HL-60 (cell line): ENCODE measurements around the gene NHLRC2.
"Not testable (repeated sequence)": the region's sequence is repeated elsewhere in the genome, so short reads cannot be mapped to it uniquely, and the experiment has no call there.

ENCODE experiments used
- GABPA ChIP-seq: IDR thresholded peaks from 2 replicates; pipeline ENCODE4 v1.6.1; 2012; ENCODE audit warnings: low read depth
- POLR2AphosphoS5 ChIP-seq: IDR thresholded peaks from 2 replicates; pipeline ENCODE4 v1.6.1; 2012; ENCODE audit warnings: low read depth
- TF ChIP-seq, protein P1 (sequence below): IDR thresholded peaks from one replicate; pipeline ENCODE4 v1.5.1; 2011; ENCODE audit warnings: low read length, control low read depth, inconsistent platforms; ENCODE audit not compliant: insufficient read depth

- TF ChIP-seq, protein P1, sequence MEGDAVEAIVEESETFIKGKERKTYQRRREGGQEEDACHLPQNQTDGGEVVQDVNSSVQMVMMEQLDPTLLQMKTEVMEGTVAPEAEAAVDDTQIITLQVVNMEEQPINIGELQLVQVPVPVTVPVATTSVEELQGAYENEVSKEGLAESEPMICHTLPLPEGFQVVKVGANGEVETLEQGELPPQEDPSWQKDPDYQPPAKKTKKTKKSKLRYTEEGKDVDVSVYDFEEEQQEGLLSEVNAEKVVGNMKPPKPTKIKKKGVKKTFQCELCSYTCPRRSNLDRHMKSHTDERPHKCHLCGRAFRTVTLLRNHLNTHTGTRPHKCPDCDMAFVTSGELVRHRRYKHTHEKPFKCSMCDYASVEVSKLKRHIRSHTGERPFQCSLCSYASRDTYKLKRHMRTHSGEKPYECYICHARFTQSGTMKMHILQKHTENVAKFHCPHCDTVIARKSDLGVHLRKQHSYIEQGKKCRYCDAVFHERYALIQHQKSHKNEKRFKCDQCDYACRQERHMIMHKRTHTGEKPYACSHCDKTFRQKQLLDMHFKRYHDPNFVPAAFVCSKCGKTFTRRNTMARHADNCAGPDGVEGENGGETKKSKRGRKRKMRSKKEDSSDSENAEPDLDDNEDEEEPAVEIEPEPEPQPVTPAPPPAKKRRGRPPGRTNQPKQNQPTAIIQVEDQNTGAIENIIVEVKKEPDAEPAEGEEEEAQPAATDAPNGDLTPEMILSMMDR: not testable (repeated sequence)
- not testable (repeated sequence) for TF ChIP-seq POLR2AphosphoS5, GABPA
Measured at GRCh38 chr10:113943196-113943595, 88.7 kb downstream of the NHLRC2 start.
